Measurements from ENCODE around the gene FZD4.

DNA sequence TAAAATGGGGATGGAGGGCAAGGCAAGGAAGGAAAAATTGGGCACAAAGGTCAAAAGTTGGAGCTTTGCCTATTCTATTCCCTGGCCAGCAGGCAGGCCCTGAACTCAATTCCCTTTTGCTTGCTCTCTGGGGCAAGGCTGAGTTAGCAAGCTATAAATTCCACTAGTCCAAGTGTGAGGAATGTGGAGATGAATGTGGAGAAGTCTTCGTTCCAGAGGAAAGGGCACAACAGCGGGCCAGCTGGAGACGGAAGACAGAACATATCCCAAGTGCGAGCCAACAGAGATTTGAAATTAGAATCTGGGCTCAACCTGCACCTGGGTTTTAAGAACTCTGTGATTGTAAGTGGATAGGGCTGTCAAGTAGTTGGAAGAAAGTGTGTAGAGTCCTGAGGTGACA, 29.5 kb upstream of the FZD4 start:
- TF ChIP-seq, protein P1, sequence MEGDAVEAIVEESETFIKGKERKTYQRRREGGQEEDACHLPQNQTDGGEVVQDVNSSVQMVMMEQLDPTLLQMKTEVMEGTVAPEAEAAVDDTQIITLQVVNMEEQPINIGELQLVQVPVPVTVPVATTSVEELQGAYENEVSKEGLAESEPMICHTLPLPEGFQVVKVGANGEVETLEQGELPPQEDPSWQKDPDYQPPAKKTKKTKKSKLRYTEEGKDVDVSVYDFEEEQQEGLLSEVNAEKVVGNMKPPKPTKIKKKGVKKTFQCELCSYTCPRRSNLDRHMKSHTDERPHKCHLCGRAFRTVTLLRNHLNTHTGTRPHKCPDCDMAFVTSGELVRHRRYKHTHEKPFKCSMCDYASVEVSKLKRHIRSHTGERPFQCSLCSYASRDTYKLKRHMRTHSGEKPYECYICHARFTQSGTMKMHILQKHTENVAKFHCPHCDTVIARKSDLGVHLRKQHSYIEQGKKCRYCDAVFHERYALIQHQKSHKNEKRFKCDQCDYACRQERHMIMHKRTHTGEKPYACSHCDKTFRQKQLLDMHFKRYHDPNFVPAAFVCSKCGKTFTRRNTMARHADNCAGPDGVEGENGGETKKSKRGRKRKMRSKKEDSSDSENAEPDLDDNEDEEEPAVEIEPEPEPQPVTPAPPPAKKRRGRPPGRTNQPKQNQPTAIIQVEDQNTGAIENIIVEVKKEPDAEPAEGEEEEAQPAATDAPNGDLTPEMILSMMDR (IDR thresholded peaks at IDR 0.05), result no peak
- TF ChIP-seq EZH2 (IDR thresholded peaks at IDR 0.05; ENCODE audit: borderline replicate concordance, insufficient read depth, low read depth, low read length, poor library complexity, severe bottlenecking), result no peak

Data from B cell (primary cell).